ENCODE results near the gene ATP5MC2.
"Not testable (repeated sequence)": the region's sequence is repeated elsewhere in the genome, so short reads cannot be mapped to it uniquely, and the experiment has no call there.

- TF ChIP-seq CTCF (conservative IDR thresholded peaks at IDR 0.05; ENCODE audit: low read depth, low read length); FOS (IDR thresholded peaks at IDR 0.05; ENCODE audit: low read depth, low read length); USF2 (IDR thresholded peaks at IDR 0.05; ENCODE audit: low read depth, low read length); RCOR1 (IDR thresholded peaks at IDR 0.05; ENCODE audit: insufficient replicate concordance, low read length); SMC3 (IDR thresholded peaks at IDR 0.05; ENCODE audit: low read depth, low read length); POLR2A (IDR thresholded peaks at IDR 0.05; ENCODE audit: low read depth, low read length); ELK1 (IDR thresholded peaks at IDR 0.05; ENCODE audit: borderline replicate concordance, low read depth, low read length); MAFK (IDR thresholded peaks at IDR 0.05; ENCODE audit: low read depth, low read length); RAD21 (IDR thresholded peaks at IDR 0.05; ENCODE audit: low read length); RFX5 (IDR thresholded peaks at IDR 0.05; ENCODE audit: low read depth, low read length); BHLHE40 (IDR thresholded peaks at IDR 0.05; ENCODE audit: low read depth, low read length); CEBPB (IDR thresholded peaks at IDR 0.05; ENCODE audit: low read depth, low read length): not testable (repeated sequence)
Measured at GRCh38 chr12:53680061-53680460, 4.2 kb upstream of the ATP5MC2 start.
